ENCODE data around the gene EYA3.
"Not testable (repeated sequence)": the region's sequence is repeated elsewhere in the genome, so short reads cannot be mapped to it uniquely, and the experiment has no call there.

The EYA3 gene

GRCh38 chr1:28010969-28011368 lies 77.4 kb downstream of the EYA3 start:
- TF ChIP-seq CTCF (IDR thresholded peaks at IDR 0.05): no peak
- Histone ChIP-seq H3K4me3 (no peak overlapping the region), H3K27ac (no peak overlapping the region)
- no peak for DNase-seq (ENCODE audit: low spot score)

- H3K27ac ChIP-seq; H3K4me3 ChIP-seq; DNase-seq (ENCODE audit: low spot score): not testable (repeated sequence)
Observed at GRCh38 chr1:28003117-28003516, 85.3 kb downstream of the EYA3 start.

GRCh38 chr1:28002600-28002999 lies 85.8 kb downstream of the EYA3 start:
- H3K4me3 ChIP-seq: no peak overlapping the region
- no peak for DNase-seq (ENCODE audit: low spot score)
- no peak overlapping the region for H3K27ac ChIP-seq
- TF ChIP-seq CTCF (IDR thresholded peaks at IDR 0.05): no peak

GRCh38 chr1:27999055-27999454 lies 89.4 kb downstream of the EYA3 start:
- Histone ChIP-seq H3K27ac (no peak overlapping the region), H3K4me3 (no peak overlapping the region)
- TF ChIP-seq CTCF (IDR thresholded peaks at IDR 0.05): no peak
- DNase-seq (ENCODE audit: low spot score): no peak

- not testable (repeated sequence) for H3K27ac ChIP-seq
Observed at GRCh38 chr1:27994526-27994925, 93.9 kb downstream of the EYA3 start.

GRCh38 chr1:27994060-27994459 lies 94.3 kb downstream of the EYA3 start:
- no peak overlapping the region for H3K4me3 ChIP-seq
- H3K27ac ChIP-seq: no peak overlapping the region
- DNase-seq (ENCODE audit: low spot score): no peak
- TF ChIP-seq CTCF (IDR thresholded peaks at IDR 0.05): no peak

More at GRCh38 chr1:27994526-27994925, 93.9 kb downstream of the EYA3 start:
- not testable (repeated sequence) for H3K4me3 ChIP-seq; DNase-seq (ENCODE audit: low spot score)

- Histone ChIP-seq H3K27ac (no peak overlapping the region), H3K4me3 (no peak overlapping the region)
- no peak for DNase-seq (ENCODE audit: low spot score)
- no peak for TF ChIP-seq CTCF (IDR thresholded peaks at IDR 0.05)
Observed at GRCh38 chr1:27993241-27993640, 95.2 kb downstream of the EYA3 start.

- Histone ChIP-seq H3K4me3 (no peak overlapping the region), H3K27ac (no peak overlapping the region)
- no peak for DNase-seq (ENCODE audit: low spot score)
- TF ChIP-seq CTCF (IDR thresholded peaks at IDR 0.05): no peak
Observed at GRCh38 chr1:27992276-27992675, 96.1 kb downstream of the EYA3 start.

Measured in coronary artery (tissue), 2 donors.